Measurements from ENCODE around the gene LYRM4. TPM values are rescaled to one million over a fixed set of nuclear protein-coding genes. Genes with fewer than 3 reads are reported as not detected.

Gene LYRM4
- total RNA-seq, 1 donor from 2014 or later, result 39.0 TPM

DNA sequence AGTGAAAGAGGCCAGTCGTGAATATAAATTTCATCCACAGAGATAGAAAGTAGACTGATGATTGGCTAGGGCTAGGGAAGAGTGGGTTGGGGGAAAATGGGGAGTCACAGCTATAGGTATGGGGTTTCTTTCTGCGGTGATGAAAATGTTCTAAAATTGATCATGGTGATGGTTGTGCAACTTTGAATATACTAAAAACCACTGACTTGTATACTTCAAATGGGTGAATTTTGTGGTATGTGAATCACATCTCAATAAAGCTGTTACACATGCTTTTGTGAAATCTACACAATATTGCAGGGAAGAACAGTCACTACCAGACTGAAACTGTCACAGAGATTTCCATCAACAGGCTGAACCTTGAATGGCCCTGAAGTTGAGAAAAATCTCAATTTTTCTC lies 61.5 kb downstream of the LYRM4 start:
- DNase-seq (ENCODE audit: low spot score), result no peak
- no peak overlapping the region for H3K4me3 Mint-ChIP-seq (ENCODE audit: unreplicated experiment)
- peaks cover 4% of the 10 kb centered on the region for H3K36me3 Mint-ChIP-seq (ENCODE audit: low read depth, unreplicated experiment)
- no peak overlapping the region for H3K27ac Mint-ChIP-seq (ENCODE audit: unreplicated experiment)
- TF ChIP-seq, protein P1, sequence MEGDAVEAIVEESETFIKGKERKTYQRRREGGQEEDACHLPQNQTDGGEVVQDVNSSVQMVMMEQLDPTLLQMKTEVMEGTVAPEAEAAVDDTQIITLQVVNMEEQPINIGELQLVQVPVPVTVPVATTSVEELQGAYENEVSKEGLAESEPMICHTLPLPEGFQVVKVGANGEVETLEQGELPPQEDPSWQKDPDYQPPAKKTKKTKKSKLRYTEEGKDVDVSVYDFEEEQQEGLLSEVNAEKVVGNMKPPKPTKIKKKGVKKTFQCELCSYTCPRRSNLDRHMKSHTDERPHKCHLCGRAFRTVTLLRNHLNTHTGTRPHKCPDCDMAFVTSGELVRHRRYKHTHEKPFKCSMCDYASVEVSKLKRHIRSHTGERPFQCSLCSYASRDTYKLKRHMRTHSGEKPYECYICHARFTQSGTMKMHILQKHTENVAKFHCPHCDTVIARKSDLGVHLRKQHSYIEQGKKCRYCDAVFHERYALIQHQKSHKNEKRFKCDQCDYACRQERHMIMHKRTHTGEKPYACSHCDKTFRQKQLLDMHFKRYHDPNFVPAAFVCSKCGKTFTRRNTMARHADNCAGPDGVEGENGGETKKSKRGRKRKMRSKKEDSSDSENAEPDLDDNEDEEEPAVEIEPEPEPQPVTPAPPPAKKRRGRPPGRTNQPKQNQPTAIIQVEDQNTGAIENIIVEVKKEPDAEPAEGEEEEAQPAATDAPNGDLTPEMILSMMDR (IDR thresholded peaks at IDR 0.05; ENCODE audit: unreplicated experiment), result no peak
- H3K4me1 Mint-ChIP-seq (ENCODE audit: unreplicated experiment), result peaks cover 21% of the 10 kb centered on the region
- peaks cover 1% of the 10 kb centered on the region for H3K27me3 Mint-ChIP-seq (ENCODE audit: unreplicated experiment)
- H3K9me3 Mint-ChIP-seq (ENCODE audit: unreplicated experiment), result no peaks in the 10 kb centered on the region

- peaks cover 1% of the 10 kb centered on the region for H3K27me3 Mint-ChIP-seq (ENCODE audit: unreplicated experiment)
- no peak for DNase-seq (ENCODE audit: low spot score)
- TF ChIP-seq, protein P1 (IDR thresholded peaks at IDR 0.05; ENCODE audit: unreplicated experiment), result no peak
- H3K4me1 Mint-ChIP-seq (ENCODE audit: unreplicated experiment), result peaks cover 14% of the 10 kb centered on the region
- peaks cover 4% of the 10 kb centered on the region for H3K36me3 Mint-ChIP-seq (ENCODE audit: low read depth, unreplicated experiment)
- no peak overlapping the region for H3K4me3 Mint-ChIP-seq (ENCODE audit: unreplicated experiment)
- no peaks in the 10 kb centered on the region for H3K9me3 Mint-ChIP-seq (ENCODE audit: unreplicated experiment)
- H3K27ac Mint-ChIP-seq (ENCODE audit: unreplicated experiment), result no peak overlapping the region
Observed at GRCh38 chr6:5197084-5197483, 63.7 kb downstream of the LYRM4 start.

GRCh38 chr6:5192135-5192794 lies 68.5 kb downstream of the LYRM4 start:
- Mint-ChIP-seq H3K27me3 (ENCODE audit: unreplicated experiment) (peaks cover 1% of the 10 kb centered on the region), H3K4me3 (ENCODE audit: unreplicated experiment) (no peak overlapping the region), H3K9me3 (ENCODE audit: unreplicated experiment) (no peaks in the 10 kb centered on the region), H3K4me1 (ENCODE audit: unreplicated experiment) (peaks cover 17% of the 10 kb centered on the region), H3K36me3 (ENCODE audit: low read depth, unreplicated experiment) (peaks cover 4% of the 10 kb centered on the region), H3K27ac (ENCODE audit: unreplicated experiment) (no peak overlapping the region)
- TF ChIP-seq, protein P1 (IDR thresholded peaks at IDR 0.05; ENCODE audit: unreplicated experiment), result no peak
- DNase-seq (ENCODE audit: low spot score), result no peak

- H3K27ac Mint-ChIP-seq (ENCODE audit: unreplicated experiment), result no peak overlapping the region
- no peaks in the 10 kb centered on the region for H3K9me3 Mint-ChIP-seq (ENCODE audit: unreplicated experiment)
- DNase-seq (ENCODE audit: low spot score), result no peak
- H3K4me1 Mint-ChIP-seq (ENCODE audit: unreplicated experiment), result peaks cover 17% of the 10 kb centered on the region
- H3K27me3 Mint-ChIP-seq (ENCODE audit: unreplicated experiment), result peaks cover 1% of the 10 kb centered on the region
- H3K36me3 Mint-ChIP-seq (ENCODE audit: low read depth, unreplicated experiment), result peaks cover 4% of the 10 kb centered on the region
- no peak overlapping the region for H3K4me3 Mint-ChIP-seq (ENCODE audit: unreplicated experiment)
- TF ChIP-seq, protein P1 (IDR thresholded peaks at IDR 0.05; ENCODE audit: unreplicated experiment), result no peak
Observed at GRCh38 chr6:5191722-5192121, 69.0 kb downstream of the LYRM4 start.

- peaks cover 17% of the 10 kb centered on the region for H3K4me1 Mint-ChIP-seq (ENCODE audit: unreplicated experiment)
- TF ChIP-seq, protein P1 (IDR thresholded peaks at IDR 0.05; ENCODE audit: unreplicated experiment), result no peak
- H3K36me3 Mint-ChIP-seq (ENCODE audit: low read depth, unreplicated experiment), result peaks cover 4% of the 10 kb centered on the region
- H3K27me3 Mint-ChIP-seq (ENCODE audit: unreplicated experiment), result peaks cover 1% of the 10 kb centered on the region
- no peak overlapping the region for H3K27ac Mint-ChIP-seq (ENCODE audit: unreplicated experiment)
- no peak overlapping the region for H3K4me3 Mint-ChIP-seq (ENCODE audit: unreplicated experiment)
- no peak for DNase-seq (ENCODE audit: low spot score)
- H3K9me3 Mint-ChIP-seq (ENCODE audit: unreplicated experiment), result no peaks in the 10 kb centered on the region
Observed at GRCh38 chr6:5191222-5191621, 69.5 kb downstream of the LYRM4 start.
